K562 (cell line): ENCODE data around the gene C1QA. TPM values are rescaled to one million over a fixed set of nuclear protein-coding genes. Genes with fewer than 3 reads are reported as not detected.

Experiments
- ATAC-seq: fragments of 200-7000 bp; cut with Tn5 transposase; 3 replicates; pipeline ENCODE4 v1.9.1; 2020; ENCODE audit warnings: moderate library complexity
- BruUV-seq: library from RNA; stranded (reverse); fragments of 400-500 nt; replicated peaks from 2 replicates; lab custom pipeline; 2021; lab: Mats Ljungman, UMichigan
- CTCF ChIA-PET: fragments of 300-600 bp; formaldehyde crosslinking; extraction: SDS; loops from one replicate; lab custom pipeline; 2021; ENCODE audit warnings: low intra/inter-chr PET ratio; lab: Yijun Ruan, JAX
- POLR2A ChIA-PET: fragments of 300-600, 350-650 bp; sonication (Branson Sonifier 250); formaldehyde crosslinking; extraction: SDS; loops from one replicate; lab custom pipeline; 2021; ENCODE audit warnings: antibody characterized with exemption, inconsistent platforms; lab: Yijun Ruan, JAX
- DNase-seq, 4 experiments: peaks; one replicate each; pipeline versions ENCODE4 v3.0.0 to v3.0.0-alpha.2; 2011 to 2018; ENCODE audit warnings: low spot score in 3 of 4, mixed read lengths in 3 of 4; ENCODE audit errors: extremely low read depth in 1 of 4
- FAIRE-seq: peaks from 2 replicates; lab custom pipeline; 2011; peaks lifted over from hg19 to GRCh38; lab: Jason Lieb, UNC
- H2AFZ ChIP-seq: 2 replicates; pipeline ENCODE4 v1.6.0; 2011; ENCODE audit warnings: low read depth, low read length, control low read depth, inconsistent platforms
- H3K27ac ChIP-seq: fragments of 200-600 bp; 3 replicates; pipeline ENCODE4 v1.8.0; 2011; ENCODE audit warnings: low read depth, mild to moderate bottlenecking, control low read depth, inconsistent platforms, low read length, moderate library complexity, mixed read lengths; ENCODE audit errors: extremely low read depth
- H3K27me3 ChIP-seq, 2 experiments: fragments of 300-600 bp in 1 of 2; 2 replicates in 1 of 2; 3 replicates in 1 of 2; pipeline versions ENCODE4 v1.6.0 to v1.8.0; 2011; ENCODE audit warnings: inconsistent platforms in 2 of 2, low read length in 2 of 2, mild to moderate bottlenecking in 1 of 2, mixed read lengths in 1 of 2, moderate library complexity in 1 of 2; ENCODE audit not compliant: control insufficient read depth in 2 of 2, insufficient read depth in 2 of 2
- H3K36me3 ChIP-seq: fragments of 300-600 bp; 3 replicates; pipeline ENCODE4 v1.8.0; 2011; ENCODE audit warnings: mild to moderate bottlenecking, low read length, inconsistent platforms; ENCODE audit not compliant: control insufficient read depth, insufficient read depth
- H3K4me1 ChIP-seq, 2 experiments: fragments of 200-600 bp in 1 of 2; replicated peaks in 1 of 2; 2 replicates in 1 of 2; 3 replicates in 1 of 2; pipeline versions ENCODE4 v1.5.1 to v1.8.0; 2011; ENCODE audit warnings: inconsistent platforms in 2 of 2, low read length in 2 of 2, mild to moderate bottlenecking in 1 of 2, mixed read lengths in 1 of 2, moderate library complexity in 1 of 2; ENCODE audit not compliant: control insufficient read depth in 2 of 2, insufficient read depth in 2 of 2
- H3K4me2 ChIP-seq: 2 replicates; pipeline ENCODE4 v1.6.1; 2011; ENCODE audit warnings: low read length, control low read depth, inconsistent platforms, mixed read lengths; ENCODE audit not compliant: insufficient read depth
- H3K4me3 ChIP-seq: fragments of 200-600 bp; sonication (generic), shearing (Covaris generic); 2 replicates; pipeline ENCODE4 v1.5.1; 2016; ENCODE audit warnings: control low read depth, inconsistent platforms
- H3K79me2 ChIP-seq: fragments of 200-600 bp; 3 replicates; pipeline ENCODE4 v1.8.0; 2011; ENCODE audit warnings: low read length, inconsistent platforms; ENCODE audit not compliant: control insufficient read depth, insufficient read depth
- H3K9ac ChIP-seq, 2 experiments: 2 replicates each; pipeline versions ENCODE4 v1.6.0 to v1.6.1; 2011; ENCODE audit warnings: low read depth in 2 of 2, low read length in 2 of 2, control low read depth in 1 of 2, inconsistent platforms in 1 of 2, mild to moderate bottlenecking in 1 of 2, mixed read lengths in 1 of 2; ENCODE audit not compliant: insufficient read depth in 1 of 2
- H3K9me1 ChIP-seq: one replicate; pipeline ENCODE4 v1.6.0; 2011; ENCODE audit warnings: inconsistent platforms, mild to moderate bottlenecking, low read length, moderate library complexity; ENCODE audit not compliant: control insufficient read depth, insufficient read depth
- H3K9me3 ChIP-seq: replicated peaks from 2 replicates; pipeline ENCODE4 v1.5.1; 2011; ENCODE audit warnings: low read depth, low read length, inconsistent platforms; ENCODE audit not compliant: control insufficient read depth, insufficient read depth
- H4K20me1 ChIP-seq: replicated peaks from 2 replicates; pipeline ENCODE4 v1.6.1; 2011; ENCODE audit warnings: low read length, inconsistent platforms, mixed read lengths; ENCODE audit not compliant: control insufficient read depth, insufficient read depth
- CTBP1 ChIP-seq: fragments of 450-650 bp; IDR thresholded peaks from 2 replicates; pipeline ENCODE4 v1.6.1; 2016; ENCODE audit warnings: borderline replicate concordance
- GATAD2B ChIP-seq: fragments of 450-650 bp; IDR thresholded peaks from 2 replicates; pipeline ENCODE4 v1.6.1; 2017; ENCODE audit warnings: mild to moderate bottlenecking, borderline replicate concordance
- KDM2B ChIP-seq: fragments of 250-450 bp; sonication (Bioruptor Pico); IDR thresholded peaks from 2 replicates; pipeline ENCODE4 v1.8.0; 2021; ENCODE audit warnings: mild to moderate bottlenecking, moderate library complexity
- RREB1 ChIP-seq: fragments of 250-450 bp; sonication (Bioruptor Pico); IDR thresholded peaks from 2 replicates; pipeline ENCODE4 v1.4.0; 2020
- SLC30A9 ChIP-seq: fragments of 250-450 bp; sonication (Bioruptor Pico); IDR thresholded peaks from 2 replicates; pipeline ENCODE4 v1.8.0; 2022; ENCODE audit warnings: mild to moderate bottlenecking, moderate library complexity
- TCF7L2 ChIP-seq: fragments of 150-350 bp; IDR thresholded peaks from 2 replicates; pipeline ENCODE4 v1.6.1; 2016; ENCODE audit warnings: low read depth, mild to moderate bottlenecking, low read length, moderate library complexity
- TFAP4 ChIP-seq: sonication (generic); formaldehyde crosslinking; IDR thresholded peaks from 2 replicates; pipeline ENCODE4 v1.8.0; 2022; ENCODE audit warnings: missing genetic modification reagents, mild to moderate bottlenecking, moderate library complexity, borderline replicate concordance
- THRA ChIP-seq: fragments of 450-650 bp; IDR thresholded peaks from 2 replicates; pipeline ENCODE4 v1.6.1; 2017; ENCODE audit warnings: mild to moderate bottlenecking, moderate library complexity
- ZBTB26 ChIP-seq: fragments of 450-650 bp; formaldehyde crosslinking; IDR thresholded peaks from 2 replicates; pipeline ENCODE4 v1.4.0; 2022; ENCODE audit warnings: missing genetic modification characterization
- ZNF717 ChIP-seq: fragments of 250-450 bp; sonication (Bioruptor Pico); IDR thresholded peaks from 2 replicates; pipeline ENCODE4 v1.5.0; 2021
- ZNF77 ChIP-seq: fragments of 250-450 bp; sonication (Bioruptor Pico); IDR thresholded peaks from 2 replicates; pipeline ENCODE4 v1.5.0; 2020
- ZSCAN29 ChIP-seq: fragments of 450-650 bp; IDR thresholded peaks from 2 replicates; pipeline ENCODE4 v1.6.1; 2017
- ZZZ3 ChIP-seq: fragments of 450-650 bp; IDR thresholded peaks from 2 replicates; pipeline ENCODE4 v1.6.1; 2016; ENCODE audit warnings: antibody characterized with exemption, mild to moderate bottlenecking, moderate library complexity
- WGBS: fragments of 100-300 bp; shearing (Covaris generic); methylation state at CpG from one replicate; pipeline ENCODE4 v1.1.6; 2016; ENCODE audit warnings: low coverage, mixed read lengths; ENCODE audit not compliant: insufficient coverage; ENCODE audit errors: missing lambda C conversion rate; 5-methylcytosine and 5-hydroxymethylcytosine counted together
- in situ Hi-C: fragments of 300-500 bp; cut with MboI; formaldehyde crosslinking; loops from 4 replicates; pipeline ENCODE4 v1.15.0; 2018; ENCODE audit warnings: inconsistent platforms, mixed read lengths
- intact Hi-C: fragments of 100-400 bp; cut with micrococcal nuclease; formaldehyde crosslinking; loops from 2 replicates; pipeline ENCODE4 v1.14.2; 2022
- polyA plus RNA-seq, 8 experiments: library from polyadenylated mRNA; depleted of rRNA in 4 of 8; stranded (reverse) in 5 of 8; unstranded in 3 of 8; fragments of >200 nt; fragmentation: Nextera tagmentation in 2 of 8; fragmentation: Illumina TruSeq in 1 of 8; extraction: Ambion mirVana in 2 of 8; extraction: Trizol in 1 of 8; gene quantifications; 2 replicates each; pipeline versions ENCODE4 v1.2.1 to v1.2.3, GENCODE V29; 2011 to 2014; ENCODE audit warnings: inconsistent platforms in 1 of 8, missing spikeins in 1 of 8
- total RNA-seq, 7 experiments: library from RNA; depleted of rRNA in 6 of 7; stranded (reverse); fragments of >200 nt in 6 of 7; fragmentation: Illumina TruSeq in 2 of 7; extraction: Trizol in 2 of 7; gene quantifications; 2 replicates each; pipeline versions ENCODE4 v1.2.1 to v1.2.3, GENCODE V29; 2011 to 2021; ENCODE audit warnings: low replicate concordance in 1 of 7

Gene C1QA
- total and polyA plus RNA-seq, 9 of the 15 experiments (the other 6 are each of a cell fraction or from before 2014, with no cell fraction given) = 0.71 TPM; not detected in 8

- ATAC-seq = no peak
- Histone ChIP-seq H3K4me2 (no peak overlapping the region), H3K9me1 (no peaks in the 10 kb centered on the region), H4K20me1 (peaks cover 18% of the 10 kb centered on the region), H2AFZ (no peak overlapping the region), H3K9ac (no peak overlapping the region), H3K79me2 (no peaks in the 10 kb centered on the region), H3K27ac (no peak overlapping the region), H3K4me1 (peaks cover 0 to 11% of the 10 kb centered on the region in 2 experiments; a peak in 1 of 5 replicates), H3K36me3 (no peaks in the 10 kb centered on the region; the same call in 2 of the 3 replicates), H3K9me3 (no peaks in the 10 kb centered on the region; the same call in 1 of the 2 replicates), H3K27me3 (peaks cover 19 to 64% of the 10 kb centered on the region in 2 experiments; a peak in 4 of 5 replicates), H3K4me3 (no peak overlapping the region)
- intact Hi-C loops (no loop called here), in situ Hi-C loops (no loop called here)
- POLR2A ChIA-PET = no interaction called here
- CTCF ChIA-PET = no interaction called here
- no peak for DNase-seq
- no TSS peak for BruUV-seq
- TF ChIP-seq KDM2B (no peak), ZZZ3 (no peak), ZNF717 (no peak), THRA (no peak), SLC30A9 (CRISPR knock-in tag) (no peak), TCF7L2 (no peak), ZNF77 (no peak), RREB1 (CRISPR knock-in tag) (no peak), ZSCAN29 (no peak), ZBTB26 (CRISPR knock-in tag) (no peak), CTBP1 (no peak), TFAP4 (CRISPR knock-in tag) (no peak), GATAD2B (no peak)
- WGBS = 2% methylated on average over 9 of the region's 9 CpGs
- FAIRE-seq = no peak
Measured at GRCh38 chr1:22680726-22681125, 44.3 kb downstream of the C1QA start.
